D721Med (cell line): ENCODE measurements around the gene INPP1.

ENCODE experiments used
- DNase-seq: peaks from one replicate; pipeline ENCODE4 v3.0.0; 2011; ENCODE audit warnings: low spot score; ENCODE audit not compliant: insufficient read length
- FAIRE-seq: peaks from 2 replicates; lab custom pipeline; 2011; peaks lifted over from hg19 to GRCh38; lab: Jason Lieb, UNC
- TF ChIP-seq, protein P1 (sequence below): IDR thresholded peaks from 2 replicates; pipeline ENCODE4 v1.5.1; 2012; ENCODE audit warnings: mild to moderate bottlenecking, control low read depth; ENCODE audit not compliant: insufficient read depth; ENCODE audit errors: missing control alignments

Gene INPP1

DNA sequence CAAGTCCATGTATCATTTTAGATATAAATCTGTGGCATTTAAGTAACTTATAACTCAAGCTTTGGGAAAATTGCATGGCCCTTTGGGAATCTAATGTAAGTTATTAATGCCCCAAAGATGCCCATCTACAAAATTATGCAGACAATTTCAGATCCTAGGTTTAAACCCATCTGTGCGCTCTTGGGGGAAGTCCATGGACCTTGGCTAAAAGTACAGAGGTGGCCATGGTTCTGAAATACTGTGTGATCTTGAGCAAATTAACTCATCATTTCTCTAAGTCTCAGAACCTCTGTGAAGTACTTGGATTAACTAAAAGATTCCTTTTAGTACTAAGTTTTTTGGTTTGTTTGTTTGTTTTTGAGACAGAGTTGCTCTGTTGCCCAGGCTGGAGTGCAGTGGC, 19.5 kb downstream of the INPP1 start:
- DNase-seq: no peak
- FAIRE-seq: no peak
- TF ChIP-seq, protein P1, sequence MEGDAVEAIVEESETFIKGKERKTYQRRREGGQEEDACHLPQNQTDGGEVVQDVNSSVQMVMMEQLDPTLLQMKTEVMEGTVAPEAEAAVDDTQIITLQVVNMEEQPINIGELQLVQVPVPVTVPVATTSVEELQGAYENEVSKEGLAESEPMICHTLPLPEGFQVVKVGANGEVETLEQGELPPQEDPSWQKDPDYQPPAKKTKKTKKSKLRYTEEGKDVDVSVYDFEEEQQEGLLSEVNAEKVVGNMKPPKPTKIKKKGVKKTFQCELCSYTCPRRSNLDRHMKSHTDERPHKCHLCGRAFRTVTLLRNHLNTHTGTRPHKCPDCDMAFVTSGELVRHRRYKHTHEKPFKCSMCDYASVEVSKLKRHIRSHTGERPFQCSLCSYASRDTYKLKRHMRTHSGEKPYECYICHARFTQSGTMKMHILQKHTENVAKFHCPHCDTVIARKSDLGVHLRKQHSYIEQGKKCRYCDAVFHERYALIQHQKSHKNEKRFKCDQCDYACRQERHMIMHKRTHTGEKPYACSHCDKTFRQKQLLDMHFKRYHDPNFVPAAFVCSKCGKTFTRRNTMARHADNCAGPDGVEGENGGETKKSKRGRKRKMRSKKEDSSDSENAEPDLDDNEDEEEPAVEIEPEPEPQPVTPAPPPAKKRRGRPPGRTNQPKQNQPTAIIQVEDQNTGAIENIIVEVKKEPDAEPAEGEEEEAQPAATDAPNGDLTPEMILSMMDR: no peak

DNA sequence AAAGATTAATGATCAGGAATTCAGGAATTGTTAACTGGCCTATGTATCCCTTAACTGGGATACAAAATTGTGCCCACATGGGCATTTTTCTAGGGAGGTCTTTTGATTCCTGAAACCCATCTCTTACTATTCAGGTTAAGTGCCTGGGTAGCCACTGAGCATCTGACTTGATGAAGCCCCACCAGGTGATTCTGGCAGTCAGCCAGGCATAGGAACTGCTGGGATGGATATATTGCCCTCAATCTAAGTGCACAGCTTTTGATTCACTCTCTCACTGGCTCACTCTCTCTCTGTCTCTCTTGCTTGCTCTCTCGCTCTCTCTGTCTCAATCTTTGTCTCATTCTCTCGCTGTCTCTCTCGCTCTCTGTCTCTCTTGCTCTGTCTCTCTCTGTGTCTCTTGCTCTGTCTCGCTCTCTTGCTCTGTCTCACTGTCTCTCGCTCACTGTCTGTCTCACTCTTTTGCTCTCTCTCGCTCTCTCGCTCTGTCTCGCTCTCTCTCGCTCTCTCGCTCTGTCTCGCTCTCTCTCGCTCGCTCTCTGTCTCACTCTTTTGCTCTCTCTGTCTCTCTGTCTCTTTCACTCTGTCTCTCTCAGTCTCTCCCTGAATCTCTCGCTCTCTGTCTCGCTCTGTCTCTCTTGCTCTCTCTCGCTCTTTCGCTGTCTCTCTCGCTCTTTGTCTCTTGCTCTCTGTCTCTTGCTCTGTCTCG, 22.3 kb downstream of the INPP1 start:
- TF ChIP-seq, protein P1: no peak
- no peak for FAIRE-seq
- DNase-seq: no peak

DNA sequence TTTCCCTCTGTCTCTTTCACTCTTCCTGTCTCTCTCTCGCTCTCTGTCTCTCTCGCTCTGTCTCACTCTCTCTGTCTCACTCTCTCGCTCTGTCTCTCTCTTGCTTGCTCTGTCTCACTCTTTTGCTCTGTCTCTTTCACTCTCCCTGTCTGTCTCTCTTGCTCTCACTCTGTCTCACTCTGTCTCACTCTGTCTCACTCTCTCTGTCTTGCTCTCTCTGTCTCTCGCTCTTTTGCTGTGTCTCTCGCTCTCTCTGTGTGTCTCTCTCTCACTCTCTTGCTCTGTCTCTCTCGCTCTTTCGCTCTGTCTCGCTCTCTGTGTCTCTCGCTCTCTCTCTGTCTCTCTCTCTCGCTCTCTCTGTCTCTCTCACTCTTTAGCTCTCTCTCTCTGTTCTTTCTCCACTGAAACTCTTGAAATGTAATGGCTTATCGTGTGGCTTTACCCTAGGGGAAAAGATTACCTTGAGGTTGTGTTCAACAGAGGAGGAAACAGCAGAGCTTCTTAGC, 22.9 kb downstream of the INPP1 start:
- no peak for FAIRE-seq
- TF ChIP-seq, protein P1: no peak

DNA sequence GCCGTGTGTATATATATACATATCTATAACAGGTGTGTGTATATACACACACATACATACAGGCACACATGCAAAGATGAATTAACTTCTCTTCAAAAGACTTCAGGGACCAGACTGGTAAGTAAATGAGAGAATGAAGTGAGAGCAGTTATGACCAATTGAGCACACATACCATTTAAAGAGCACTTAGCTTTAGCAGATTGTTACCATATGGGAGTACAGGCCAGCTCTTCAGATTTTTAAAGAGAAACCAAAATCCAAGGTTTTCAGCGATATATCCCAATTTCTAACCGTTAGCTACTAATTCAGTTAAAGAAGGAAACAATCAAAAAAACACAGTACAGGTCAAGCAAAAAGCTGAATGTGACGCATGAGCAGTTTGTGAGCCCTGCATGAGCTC, 23.7 kb downstream of the INPP1 start:
- TF ChIP-seq, protein P1: no peak
- FAIRE-seq (no peak), DNase-seq (no peak)

More for the DNA sequence above, 22.9 kb downstream of the INPP1 start:
- DNase-seq: no peak

DNA sequence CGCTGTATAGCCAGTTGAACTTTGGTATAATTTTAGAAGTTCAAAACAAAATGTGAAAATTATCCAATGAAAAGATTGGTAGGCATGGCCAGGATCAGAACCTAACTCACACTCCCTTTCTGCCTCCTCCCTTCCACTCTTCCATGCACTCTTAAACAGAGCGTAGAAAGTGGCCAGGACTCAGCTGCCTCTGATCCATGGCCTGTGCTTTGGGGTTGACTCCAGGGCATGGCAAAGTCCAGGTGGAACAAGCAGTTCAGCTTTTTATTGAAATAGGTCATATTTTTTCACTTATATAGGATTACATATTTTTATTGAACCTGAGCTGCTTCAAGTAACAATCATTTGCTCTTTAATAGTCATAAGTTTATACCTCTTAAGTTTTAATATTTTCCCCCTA, 26.2 kb downstream of the INPP1 start:
- FAIRE-seq: no peak
- DNase-seq: no peak
- TF ChIP-seq, protein P1: no peak

DNA sequence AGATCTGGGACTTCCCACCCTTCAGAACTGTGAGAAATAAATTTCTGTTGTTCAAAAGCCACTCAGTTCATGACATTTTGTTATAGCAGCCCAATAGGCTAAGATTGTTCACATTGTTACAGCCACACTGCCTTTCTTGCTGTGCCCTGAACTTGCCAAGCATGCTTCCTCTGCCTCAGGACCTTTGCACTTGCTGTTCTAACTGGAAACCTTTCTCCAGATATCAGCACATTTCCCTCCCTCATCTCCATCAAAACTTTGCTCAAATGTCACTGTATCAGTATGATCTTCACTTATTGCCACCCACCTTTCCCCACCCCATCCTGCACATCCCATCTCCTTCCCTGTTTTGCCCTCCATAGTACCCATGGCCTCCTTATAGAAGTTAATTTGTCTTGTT, 32.7 kb downstream of the INPP1 start:
- DNase-seq (no peak), FAIRE-seq (no peak)
- TF ChIP-seq, protein P1: no peak

DNA sequence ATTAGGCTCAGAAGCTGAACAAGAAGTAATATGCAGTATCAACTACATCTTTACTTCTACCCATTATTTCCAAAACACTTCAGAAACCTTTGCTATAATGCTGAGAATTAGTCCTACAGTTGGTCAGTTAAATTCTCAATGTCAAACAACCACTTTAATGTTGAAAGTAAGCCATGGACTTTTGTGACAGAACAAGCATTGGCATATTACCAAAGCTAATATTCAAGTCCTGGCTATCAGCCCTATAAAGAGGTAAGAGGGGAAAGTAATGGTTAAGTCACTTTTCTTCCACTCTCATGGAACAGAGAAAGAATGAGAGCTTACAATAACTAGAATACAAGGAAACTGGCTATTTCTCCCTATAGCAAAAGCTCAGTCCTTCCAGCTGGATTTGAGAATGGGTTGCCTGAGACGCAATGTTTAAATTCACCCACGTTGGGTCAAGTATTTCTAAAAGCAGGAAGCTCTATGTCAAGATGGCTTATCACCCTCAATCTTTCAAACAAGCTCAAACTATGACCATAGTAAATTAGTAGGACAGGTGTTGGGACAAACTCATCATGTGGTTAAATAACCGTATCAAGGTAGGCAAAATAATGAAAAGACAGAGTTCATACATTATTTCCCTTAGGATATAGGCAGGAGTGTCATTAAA, 33.3 kb downstream of the INPP1 start:
- DNase-seq (no peak), FAIRE-seq (no peak)
- TF ChIP-seq, protein P1: no peak
